Measurements from ENCODE around the gene THAP7. TPM values are rescaled to one million over a fixed set of nuclear protein-coding genes. Genes with fewer than 3 reads are reported as not detected.
A peak's percentile ranks its signal among the peaks of the same experiment; 100 is the strongest.

The THAP7 gene
- total and polyA plus RNA-seq, 9 of the 15 experiments (the other 6 are each of a cell fraction or from before 2014, with no cell fraction given), result 7.9 to 263 (median 84.1) TPM

- TF ChIP-seq HNRNPLL (IDR thresholded peaks at IDR 0.05; ENCODE audit: low read depth, low read length, poor library complexity, severe bottlenecking), result peak; percentile 14
- no peak for TF ChIP-seq MBD2 (IDR thresholded peaks at IDR 0.05; ENCODE audit: borderline replicate concordance, low read depth)
- no peak for TF ChIP-seq TAF15 (IDR thresholded peaks at IDR 0.05; ENCODE audit: low read depth, low read length)
- no peak for TF ChIP-seq GABPA (tag; conservative IDR thresholded peaks at IDR 0.05; ENCODE audit: low read depth)
- no peak for TF ChIP-seq BMI1 (IDR thresholded peaks at IDR 0.05; ENCODE audit: low read length)
- no peak for TF ChIP-seq ZNF354B (CRISPR knock-in tag; IDR thresholded peaks at IDR 0.05)
- no peak for TF ChIP-seq HNRNPUL1 (IDR thresholded peaks at IDR 0.05; ENCODE audit: low read length)
- TF ChIP-seq PHB2 (IDR thresholded peaks at IDR 0.05; ENCODE audit: low read depth), result no peak
- TF ChIP-seq NELFE (IDR thresholded peaks at IDR 0.05; ENCODE audit: insufficient read depth, insufficient read length), result no peak
- TF ChIP-seq KLF10 (CRISPR knock-in tag; IDR thresholded peaks at IDR 0.05), result no peak
- TF ChIP-seq MYNN (IDR thresholded peaks at IDR 0.05), result no peak
- no peak for TF ChIP-seq MYNN (CRISPR knock-in tag; IDR thresholded peaks at IDR 0.05)
- TF ChIP-seq, protein P1, sequence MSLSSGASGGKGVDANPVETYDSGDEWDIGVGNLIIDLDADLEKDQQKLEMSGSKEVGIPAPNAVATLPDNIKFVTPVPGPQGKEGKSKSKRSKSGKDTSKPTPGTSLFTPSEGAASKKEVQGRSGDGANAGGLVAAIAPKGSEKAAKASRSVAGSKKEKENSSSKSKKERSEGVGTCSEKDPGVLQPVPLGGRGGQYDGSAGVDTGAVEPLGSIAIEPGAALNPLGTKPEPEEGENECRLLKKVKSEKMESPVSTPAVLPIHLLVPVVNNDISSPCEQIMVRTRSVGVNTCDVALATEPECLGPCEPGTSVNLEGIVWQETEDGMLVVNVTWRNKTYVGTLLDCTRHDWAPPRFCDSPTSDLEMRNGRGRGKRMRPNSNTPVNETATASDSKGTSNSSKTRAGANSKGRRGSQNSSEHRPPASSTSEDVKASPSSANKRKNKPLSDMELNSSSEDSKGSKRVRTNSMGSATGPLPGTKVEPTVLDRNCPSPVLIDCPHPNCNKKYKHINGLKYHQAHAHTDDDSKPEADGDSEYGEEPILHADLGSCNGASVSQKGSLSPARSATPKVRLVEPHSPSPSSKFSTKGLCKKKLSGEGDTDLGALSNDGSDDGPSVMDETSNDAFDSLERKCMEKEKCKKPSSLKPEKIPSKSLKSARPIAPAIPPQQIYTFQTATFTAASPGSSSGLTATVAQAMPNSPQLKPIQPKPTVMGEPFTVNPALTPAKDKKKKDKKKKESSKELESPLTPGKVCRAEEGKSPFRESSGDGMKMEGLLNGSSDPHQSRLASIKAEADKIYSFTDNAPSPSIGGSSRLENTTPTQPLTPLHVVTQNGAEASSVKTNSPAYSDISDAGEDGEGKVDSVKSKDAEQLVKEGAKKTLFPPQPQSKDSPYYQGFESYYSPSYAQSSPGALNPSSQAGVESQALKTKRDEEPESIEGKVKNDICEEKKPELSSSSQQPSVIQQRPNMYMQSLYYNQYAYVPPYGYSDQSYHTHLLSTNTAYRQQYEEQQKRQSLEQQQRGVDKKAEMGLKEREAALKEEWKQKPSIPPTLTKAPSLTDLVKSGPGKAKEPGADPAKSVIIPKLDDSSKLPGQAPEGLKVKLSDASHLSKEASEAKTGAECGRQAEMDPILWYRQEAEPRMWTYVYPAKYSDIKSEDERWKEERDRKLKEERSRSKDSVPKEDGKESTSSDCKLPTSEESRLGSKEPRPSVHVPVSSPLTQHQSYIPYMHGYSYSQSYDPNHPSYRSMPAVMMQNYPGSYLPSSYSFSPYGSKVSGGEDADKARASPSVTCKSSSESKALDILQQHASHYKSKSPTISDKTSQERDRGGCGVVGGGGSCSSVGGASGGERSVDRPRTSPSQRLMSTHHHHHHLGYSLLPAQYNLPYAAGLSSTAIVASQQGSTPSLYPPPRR (CRISPR knock-in tag; IDR thresholded peaks at IDR 0.05; ENCODE audit: borderline replicate concordance), result no peak
- 0 out of 2 replicates have a peak, but pooled peaks have one; percentile 66 for TF ChIP-seq HIVEP1 (CRISPR knock-in tag; IDR thresholded peaks at IDR 0.05)
- TF ChIP-seq YY1 (IDR thresholded peaks at IDR 0.05; ENCODE audit: borderline replicate concordance in 1 of 3, control insufficient read depth in 1 of 3, extremely low read depth in 1 of 3, insufficient read depth in 3 of 3, insufficient read length in 1 of 3, insufficient replicate concordance in 2 of 3, low read depth in 1 of 3, low read length in 2 of 3), result no peak
- TF ChIP-seq KAT7 (CRISPR knock-in tag; IDR thresholded peaks at IDR 0.05; ENCODE audit: borderline replicate concordance), result no peak
- TF ChIP-seq DACH1 (IDR thresholded peaks at IDR 0.05; ENCODE audit: partially characterized antibody), result no peak
- no peak for TF ChIP-seq FOXO4 (CRISPR knock-in tag; IDR thresholded peaks at IDR 0.05)
- no peak for TF ChIP-seq MAFG (tag; conservative IDR thresholded peaks at IDR 0.05)
- no peak for TF ChIP-seq KAT8 (IDR thresholded peaks at IDR 0.05; ENCODE audit: low read depth)
- TF ChIP-seq POLR3A (IDR thresholded peaks at IDR 0.05; ENCODE audit: borderline replicate concordance, extremely low read depth, insufficient read depth, insufficient read length), result no peak
- no peak for TF ChIP-seq PTTG1 (tag; IDR thresholded peaks at IDR 0.05; ENCODE audit: low read depth)
- no peak for TF ChIP-seq PPARD (CRISPR knock-in tag; IDR thresholded peaks at IDR 0.05)
- TF ChIP-seq TEAD2 (tag; IDR thresholded peaks at IDR 0.05), result no peak
- no peak for TF ChIP-seq CEBPB (tag; IDR thresholded peaks at IDR 0.05)
- TF ChIP-seq E2F3 (CRISPR knock-in tag; IDR thresholded peaks at IDR 0.05), result 0 out of 2 replicates have a peak, but pooled peaks have one; percentile 52
These were observed 23.5 kb downstream of the THAP7 start (continued) for GRCh38 chr22:20978419-20978818.
